Measurements from ENCODE around the gene HIVEP3. TPM values are rescaled to one million over a fixed set of nuclear protein-coding genes. Genes with fewer than 3 reads are reported as not detected.

HIVEP3 gene
- total and polyA plus RNA-seq, 2 of the 13 experiments (the other 11 are each of a cell fraction or from before 2014, with no cell fraction given), result 0.05 TPM; not detected in 1

GRCh38 chr1:41733725-41734124 lies 185.0 kb downstream of the HIVEP3 start (continued):
- no peak for TF ChIP-seq ZNF609 (CRISPR knock-in tag; IDR thresholded peaks at IDR 0.05; ENCODE audit: borderline replicate concordance)
- TF ChIP-seq SKI (IDR thresholded peaks at IDR 0.05; ENCODE audit: partially characterized antibody), result no peak
- TF ChIP-seq ZNF235 (CRISPR knock-in tag; IDR thresholded peaks at IDR 0.05; ENCODE audit: borderline replicate concordance), result no peak
- TF ChIP-seq KLF16 (CRISPR knock-in tag; IDR thresholded peaks at IDR 0.05), result no peak
- TF ChIP-seq MED1 (CRISPR knock-in tag; IDR thresholded peaks at IDR 0.05), result no peak
- no peak for TF ChIP-seq MED8 (CRISPR knock-in tag; IDR thresholded peaks at IDR 0.05; ENCODE audit: insufficient replicate concordance)
- no peak for TF ChIP-seq ATRX (CRISPR knock-in tag; IDR thresholded peaks at IDR 0.05; ENCODE audit: borderline replicate concordance)

DNA sequence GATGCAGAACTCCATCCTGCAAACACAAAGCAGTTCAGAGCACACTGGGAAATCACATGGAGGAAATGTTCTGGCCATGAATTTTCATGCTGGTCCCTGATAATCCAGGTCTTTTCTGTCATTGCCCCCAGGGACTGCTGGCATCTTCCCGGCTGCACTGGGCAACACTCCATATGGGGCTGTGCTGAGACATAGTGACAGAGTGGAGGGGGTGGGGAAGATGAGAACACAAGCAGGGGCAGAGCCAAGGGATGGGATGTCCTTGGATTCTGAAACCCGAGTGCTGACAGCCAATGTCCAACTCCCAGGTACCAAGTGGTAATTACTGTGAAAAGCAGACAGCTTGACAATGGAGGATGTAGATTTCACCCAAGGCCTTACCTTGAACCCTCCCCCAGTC lies 185.7 kb downstream of the HIVEP3 start:
- ATAC-seq (no peak), FAIRE-seq (no peak), DNase-seq (ENCODE audit: low spot score) (no peak)
- H3K4me2 ChIP-seq (ENCODE audit: low read depth, low read length), result no peak overlapping the region
- H3K4me3 ChIP-seq (replicated peaks in 1 of 3; ENCODE audit: insufficient read depth in 1 of 3, low read depth in 2 of 3, low read length in 3 of 3), result no peak overlapping the region
- POLR2A ChIA-PET, result no interaction called here
- peaks cover 3 to 9% of the 10 kb centered on the region in 2 experiments; a peak in 3 of 5 replicates for H3K27me3 ChIP-seq (ENCODE audit: control insufficient read depth in 1 of 2, insufficient read depth in 2 of 2, low read length in 2 of 2)
- no peak overlapping the region for H2AFZ ChIP-seq (ENCODE audit: low read length)
- in situ Hi-C loops (cut with HindIII; ENCODE audit: extremely low pct_ligation_motif_present, low pct_unique_long_range_greater_than_20kb), result no loop called here
- no peaks in the 10 kb centered on the region for H3K79me2 ChIP-seq (ENCODE audit: insufficient read depth, low read length)
- WGBS (ENCODE audit: low lambda C conversion rate), result 0% methylated on average over 2 of the region's 2 CpGs
- no peaks in the 10 kb centered on the region for H3K9me3 ChIP-seq (ENCODE audit: low read length)
- no TSS peak for BruUV-seq (replicated peaks)
- CTCF ChIA-PET (ENCODE audit: low intra/inter-chr PET ratio, low total read pairs), result no interaction called here
- H3K27ac ChIP-seq (ENCODE audit: extremely low read length, insufficient read depth, low read length), result no peak overlapping the region
- no peaks in the 10 kb centered on the region for H4K20me1 ChIP-seq (ENCODE audit: insufficient read depth, low read length)
- no peaks in the 10 kb centered on the region for H3K4me1 ChIP-seq (ENCODE audit: insufficient read depth, low read length)
- no peaks in the 10 kb centered on the region for H3K36me3 ChIP-seq (replicated peaks in 1 of 2; ENCODE audit: control insufficient read depth in 1 of 2, insufficient read depth in 2 of 2, low read length in 2 of 2)
- TF ChIP-seq ZNF230 (CRISPR knock-in tag; IDR thresholded peaks at IDR 0.05), result no peak
- TF ChIP-seq, protein P1, sequence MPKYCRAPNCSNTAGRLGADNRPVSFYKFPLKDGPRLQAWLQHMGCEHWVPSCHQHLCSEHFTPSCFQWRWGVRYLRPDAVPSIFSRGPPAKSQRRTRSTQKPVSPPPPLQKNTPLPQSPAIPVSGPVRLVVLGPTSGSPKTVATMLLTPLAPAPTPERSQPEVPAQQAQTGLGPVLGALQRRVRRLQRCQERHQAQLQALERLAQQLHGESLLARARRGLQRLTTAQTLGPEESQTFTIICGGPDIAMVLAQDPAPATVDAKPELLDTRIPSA (CRISPR knock-in tag; IDR thresholded peaks at IDR 0.05; ENCODE audit: borderline replicate concordance), result no peak
- TF ChIP-seq, protein P2, sequence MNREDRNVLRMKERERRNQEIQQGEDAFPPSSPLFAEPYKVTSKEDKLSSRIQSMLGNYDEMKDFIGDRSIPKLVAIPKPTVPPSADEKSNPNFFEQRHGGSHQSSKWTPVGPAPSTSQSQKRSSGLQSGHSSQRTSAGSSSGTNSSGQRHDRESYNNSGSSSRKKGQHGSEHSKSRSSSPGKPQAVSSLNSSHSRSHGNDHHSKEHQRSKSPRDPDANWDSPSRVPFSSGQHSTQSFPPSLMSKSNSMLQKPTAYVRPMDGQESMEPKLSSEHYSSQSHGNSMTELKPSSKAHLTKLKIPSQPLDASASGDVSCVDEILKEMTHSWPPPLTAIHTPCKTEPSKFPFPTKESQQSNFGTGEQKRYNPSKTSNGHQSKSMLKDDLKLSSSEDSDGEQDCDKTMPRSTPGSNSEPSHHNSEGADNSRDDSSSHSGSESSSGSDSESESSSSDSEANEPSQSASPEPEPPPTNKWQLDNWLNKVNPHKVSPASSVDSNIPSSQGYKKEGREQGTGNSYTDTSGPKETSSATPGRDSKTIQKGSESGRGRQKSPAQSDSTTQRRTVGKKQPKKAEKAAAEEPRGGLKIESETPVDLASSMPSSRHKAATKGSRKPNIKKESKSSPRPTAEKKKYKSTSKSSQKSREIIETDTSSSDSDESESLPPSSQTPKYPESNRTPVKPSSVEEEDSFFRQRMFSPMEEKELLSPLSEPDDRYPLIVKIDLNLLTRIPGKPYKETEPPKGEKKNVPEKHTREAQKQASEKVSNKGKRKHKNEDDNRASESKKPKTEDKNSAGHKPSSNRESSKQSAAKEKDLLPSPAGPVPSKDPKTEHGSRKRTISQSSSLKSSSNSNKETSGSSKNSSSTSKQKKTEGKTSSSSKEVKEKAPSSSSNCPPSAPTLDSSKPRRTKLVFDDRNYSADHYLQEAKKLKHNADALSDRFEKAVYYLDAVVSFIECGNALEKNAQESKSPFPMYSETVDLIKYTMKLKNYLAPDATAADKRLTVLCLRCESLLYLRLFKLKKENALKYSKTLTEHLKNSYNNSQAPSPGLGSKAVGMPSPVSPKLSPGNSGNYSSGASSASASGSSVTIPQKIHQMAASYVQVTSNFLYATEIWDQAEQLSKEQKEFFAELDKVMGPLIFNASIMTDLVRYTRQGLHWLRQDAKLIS (CRISPR knock-in tag; IDR thresholded peaks at IDR 0.05), result no peak
- H3K9ac ChIP-seq (ENCODE audit: insufficient read depth, low read depth, low read length), result no peak overlapping the region
- intact Hi-C loops (cut with micrococcal nuclease; ENCODE audit: unreplicated experiment), result no loop called here

All from HepG2 (cell line).